ENCODE data around the gene MPP4.

Gene MPP4

GRCh38 chr2:201698588-201699226 is at the start of gene MPP4:
TSS of gene MPP4 (minus strand) at chr2:201698644. CDS start at chr2:201693954, 4,690 bp downstream.
- peak; percentile 59 for DNase-seq
- TF ChIP-seq CTCF (IDR thresholded peaks at IDR 0.05; ENCODE audit: low read depth, low read length), result no peak
- Histone ChIP-seq H3K36me3 (peaks cover 9% of the 10 kb centered on the region), H3K9me3 (ENCODE audit: severe bottlenecking) (no peaks in the 10 kb centered on the region), H3K27me3 (ENCODE audit: insufficient read depth, low read depth, severe bottlenecking) (no peaks in the 10 kb centered on the region), H3K27ac (peak within 1 kb of the TSS; percentile 56), H3K4me3 (ENCODE audit: low read depth, low read length) (no peak within 1 kb of the TSS)

- TF ChIP-seq CTCF (IDR thresholded peaks at IDR 0.05; ENCODE audit: low read depth, low read length), result no peak
- Histone ChIP-seq H3K27me3 (ENCODE audit: insufficient read depth, low read depth, severe bottlenecking) (no peaks in the 10 kb centered on the region), H3K4me3 (ENCODE audit: low read depth, low read length) (no peak overlapping the region), H3K27ac (no peak overlapping the region), H3K36me3 (peaks cover 18% of the 10 kb centered on the region), H3K9me3 (ENCODE audit: severe bottlenecking) (no peaks in the 10 kb centered on the region)
- DNase-seq, result no peak
Observed at GRCh38 chr2:201746551-201746950, 48.1 kb upstream of the MPP4 start.

GRCh38 chr2:201735486-201735885 is 37.0 kb upstream of the MPP4 start:
- Histone ChIP-seq H3K27me3 (ENCODE audit: insufficient read depth, low read depth, severe bottlenecking) (no peaks in the 10 kb centered on the region), H3K27ac (no peak overlapping the region), H3K36me3 (peaks cover 13% of the 10 kb centered on the region), H3K9me3 (ENCODE audit: severe bottlenecking) (no peaks in the 10 kb centered on the region), H3K4me3 (ENCODE audit: low read depth, low read length) (no peak overlapping the region)
- DNase-seq, result no peak
- TF ChIP-seq CTCF (IDR thresholded peaks at IDR 0.05; ENCODE audit: low read depth, low read length), result no peak

- Histone ChIP-seq H3K4me3 (ENCODE audit: low read depth, low read length) (no peak overlapping the region), H3K36me3 (peaks cover 8% of the 10 kb centered on the region), H3K9me3 (ENCODE audit: severe bottlenecking) (no peaks in the 10 kb centered on the region), H3K27me3 (ENCODE audit: insufficient read depth, low read depth, severe bottlenecking) (no peaks in the 10 kb centered on the region), H3K27ac (no peak overlapping the region)
- TF ChIP-seq CTCF (IDR thresholded peaks at IDR 0.05; ENCODE audit: low read depth, low read length), result no peak
- no peak for DNase-seq
Observed at GRCh38 chr2:201734111-201734510, 35.7 kb upstream of the MPP4 start.

GRCh38 chr2:201733544-201733943 is 35.1 kb upstream of the MPP4 start:
- no peak for TF ChIP-seq CTCF (IDR thresholded peaks at IDR 0.05; ENCODE audit: low read depth, low read length)
- no peaks in the 10 kb centered on the region for H3K27me3 ChIP-seq (ENCODE audit: insufficient read depth, low read depth, severe bottlenecking)
- DNase-seq, result no peak
- no peak overlapping the region for H3K27ac ChIP-seq
- no peak overlapping the region for H3K4me3 ChIP-seq (ENCODE audit: low read depth, low read length)
- no peaks in the 10 kb centered on the region for H3K9me3 ChIP-seq (ENCODE audit: severe bottlenecking)
- peaks cover 7% of the 10 kb centered on the region for H3K36me3 ChIP-seq
